ENCODE measurements around the gene CALN1.

CALN1 gene

DNA sequence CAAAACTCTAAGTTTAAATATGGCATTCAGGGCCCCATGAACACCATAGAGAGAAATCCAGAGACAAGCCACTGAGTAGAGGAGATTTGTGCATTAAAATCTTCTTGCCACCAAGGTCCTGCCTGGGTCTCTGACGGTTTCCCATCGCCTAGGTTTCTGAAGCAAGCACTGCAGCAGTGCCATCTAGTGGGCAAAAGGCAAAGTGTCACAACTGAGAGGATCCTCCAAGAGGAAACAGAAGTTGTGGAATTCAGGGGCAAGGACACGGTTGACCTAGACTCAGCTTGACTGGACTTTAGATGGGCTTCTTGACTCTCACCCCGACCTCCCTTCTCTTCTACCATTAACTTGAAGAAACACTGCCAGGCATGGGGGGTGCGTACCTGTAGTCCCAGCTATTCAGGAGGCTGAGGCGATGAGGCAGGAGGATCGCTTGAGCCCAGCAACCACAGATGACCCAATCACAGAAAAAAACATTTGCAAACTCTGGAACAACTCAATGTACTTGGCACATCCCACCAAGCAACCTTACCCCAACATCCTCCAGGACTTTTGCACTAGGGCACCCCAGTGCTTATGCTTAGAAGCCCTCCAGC is 676.1 kb downstream of the CALN1 start:
- H3K4me1 ChIP-seq (ENCODE audit: control insufficient read depth, insufficient read depth, low read length): peaks cover 2% of the 10 kb centered on the region; the same call in 1 of the 2 replicates
- no CpG with 5 or more reads among the region's 7 CpGs for WGBS (ENCODE audit: insufficient coverage, insufficient read length)
- no peaks in the 10 kb centered on the region for H3K36me3 ChIP-seq (ENCODE audit: control insufficient read depth, insufficient read depth, low read length)
- H3K9me3 ChIP-seq (ENCODE audit: control insufficient read depth, insufficient read depth, low read length): no peaks in the 10 kb centered on the region; the same call in 1 of the 2 replicates
- DNase-seq (ENCODE audit: low read depth, low spot score): peak; percentile 87
- H3K27ac ChIP-seq (ENCODE audit: low read length): no peak overlapping the region
- H3K27me3 ChIP-seq (ENCODE audit: control insufficient read depth, insufficient read depth, low read length): no peaks in the 10 kb centered on the region
- H3K4me3 ChIP-seq (ENCODE audit: low read length): no peak overlapping the region

GRCh38 chr7:71733107-71733870 is 678.8 kb downstream of the CALN1 start:
- Histone ChIP-seq H3K27ac (ENCODE audit: low read length) (no peak overlapping the region), H3K27me3 (ENCODE audit: control insufficient read depth, insufficient read depth, low read length) (no peaks in the 10 kb centered on the region), H3K4me3 (ENCODE audit: low read length) (peak overlapping the region; percentile 12; the same call in 1 of the 2 replicates), H3K36me3 (ENCODE audit: control insufficient read depth, insufficient read depth, low read length) (no peaks in the 10 kb centered on the region), H3K9me3 (ENCODE audit: control insufficient read depth, insufficient read depth, low read length) (no peaks in the 10 kb centered on the region), H3K4me1 (ENCODE audit: control insufficient read depth, insufficient read depth, low read length) (no peaks in the 10 kb centered on the region)
- WGBS (ENCODE audit: insufficient coverage, insufficient read length): no CpG with 5 or more reads among the region's 29 CpGs
- peak; percentile 87 for DNase-seq (ENCODE audit: low read depth, low spot score)

DNA sequence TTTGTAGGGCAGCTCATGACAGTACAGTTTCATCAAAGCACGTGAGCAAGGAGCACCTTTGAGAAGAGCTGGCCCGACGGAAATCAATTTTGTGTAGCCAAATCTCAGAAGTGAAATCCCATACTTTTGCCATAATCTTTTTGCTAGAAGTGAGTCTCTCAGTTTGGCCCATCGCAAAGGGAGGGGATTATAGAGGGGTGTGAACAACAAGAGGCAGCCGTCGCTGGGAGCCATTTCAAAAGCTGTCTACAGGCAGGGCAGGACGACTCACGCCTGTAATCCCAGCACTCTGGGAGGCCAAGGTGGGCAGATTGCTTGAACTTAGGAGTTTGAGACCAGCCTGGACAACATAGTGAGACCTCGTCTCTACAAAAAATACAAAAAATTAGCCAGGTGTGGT is 680.4 kb downstream of the CALN1 start:
- no peaks in the 10 kb centered on the region for H3K36me3 ChIP-seq (ENCODE audit: control insufficient read depth, insufficient read depth, low read length)
- H3K4me1 ChIP-seq (ENCODE audit: control insufficient read depth, insufficient read depth, low read length): no peaks in the 10 kb centered on the region
- no peak overlapping the region for H3K27ac ChIP-seq (ENCODE audit: low read length)
- DNase-seq (ENCODE audit: low read depth, low spot score): no peak
- H3K27me3 ChIP-seq (ENCODE audit: control insufficient read depth, insufficient read depth, low read length): no peaks in the 10 kb centered on the region
- no peaks in the 10 kb centered on the region for H3K9me3 ChIP-seq (ENCODE audit: control insufficient read depth, insufficient read depth, low read length)
- H3K4me3 ChIP-seq (ENCODE audit: low read length): no peak overlapping the region
- no CpG with 5 or more reads among the region's 9 CpGs for WGBS (ENCODE audit: insufficient coverage, insufficient read length)

Measured in iPS DF 6.9 (cell line).